Measurements from ENCODE around the gene RAB3IP. TPM values are rescaled to one million over a fixed set of nuclear protein-coding genes. Genes with fewer than 3 reads are reported as not detected.

RAB3IP gene
- total RNA-seq = 5.5 and 5.6 TPM in 2 replicates

GRCh38 chr12:69738351-69739286 lies at the start of gene RAB3IP:
Gene RAB3IP, plus strand, starts transcription at chr12:69738860. Its CDS starts 16,549 bp downstream, at chr12:69755409.

GRCh38 chr12:69698769-69699540 lies 39.7 kb upstream of the RAB3IP start, which contains the start of gene BEST3:
Gene BEST3, minus strand, starts transcription at chr12:69699303. Its CDS starts 1,505 bp downstream, at chr12:69697798.

GRCh38 chr12:69824966-69825560 lies 86.4 kb downstream of the RAB3IP start, which contains the start of gene MYRFL:
Gene MYRFL, plus strand, starts transcription at chr12:69825227. Its CDS starts 291 bp downstream, at chr12:69825518.

Other genes with a start within 250 kb of the RAB3IP start
- 146 and 154 TPM in 2 replicates for gene CCT2, start 153.4 kb upstream of the RAB3IP start, total RNA-seq
- not detected in 2 replicates for gene LRRC10, start 128.0 kb upstream of the RAB3IP start, total RNA-seq
- gene BEST3, start 39.6 kb upstream of the RAB3IP start, total RNA-seq = under 0.01 TPM in 1 of 2 replicates, not detected in the other
- gene MYRFL, start 86.4 kb downstream of the RAB3IP start, total RNA-seq = 0.16 TPM in 1 of 2 replicates, not detected in the other

All from hair follicle dermal papilla cell (primary cell).